Measurements from ENCODE around the gene PEX11A.

The PEX11A gene

GRCh38 chr15:89690276-89691218, at the start of gene PEX11A, which contains the start of gene WDR93:
PEX11A (minus strand) TSS chr15:89690754; CDS start chr15:89690632, 122 bp downstream.
WDR93 (plus strand) TSS chr15:89690811; CDS start chr15:89701747, 10,936 bp downstream.
- H3K9ac ChIP-seq: no peak within 1 kb of the TSS
- H3K4me3 ChIP-seq: no peak within 1 kb of the TSS
- H3K9me3 ChIP-seq (replicated peaks in 1 of 11): peaks cover 5 to 10% (median 8%) of the 10 kb centered on the region in 11 experiments; a peak in 8 of 22 replicates
- H4K20me1 ChIP-seq: no peaks in the 10 kb centered on the region
- no peak within 1 kb of the TSS for H3K4me2 ChIP-seq
- no peak for TF ChIP-seq Cebpa-rat (IDR thresholded peaks at IDR 0.05)
- no peaks in the 10 kb centered on the region for H3K27me3 ChIP-seq
- H3K4me1 ChIP-seq: no peaks in the 10 kb centered on the region
- no peaks in the 10 kb centered on the region for H3K36me3 ChIP-seq
- H3K27ac ChIP-seq: no peak within 1 kb of the TSS

GRCh38 chr15:89740137-89740536, 49.6 kb upstream of the PEX11A start:
- Histone ChIP-seq H3K4me1 (no peaks in the 10 kb centered on the region), H4K20me1 (0 out of 22 replicates have a peak, but pooled peaks cover 0 to 7% (median 0%) of the 10 kb centered on the region in 11 experiments), H3K4me2 (peak overlapping the region in 5 of 11 experiments; percentile 8 to 41 (median 24); a peak in 3 of 22 replicates), H3K9ac (no peak overlapping the region), H3K36me3 (no peaks in the 10 kb centered on the region), H3K27me3 (no peaks in the 10 kb centered on the region), H3K4me3 (no peak overlapping the region), H3K27ac (no peak overlapping the region), H3K9me3 (replicated peaks in 1 of 11) (no peaks in the 10 kb centered on the region)
- no peak for TF ChIP-seq Cebpa-rat (IDR thresholded peaks at IDR 0.05)

- no peaks in the 10 kb centered on the region for H3K9me3 ChIP-seq (replicated peaks in 1 of 11)
- no peak overlapping the region for H3K27ac ChIP-seq
- no peak overlapping the region for H3K4me2 ChIP-seq
- no peaks in the 10 kb centered on the region for H3K27me3 ChIP-seq
- peaks cover 0 to 6% (median 0%) of the 10 kb centered on the region in 10 experiments; a peak in 1 of 20 replicates for H3K4me1 ChIP-seq
- no peak for TF ChIP-seq Cebpa-rat (IDR thresholded peaks at IDR 0.05)
- no peak overlapping the region for H3K4me3 ChIP-seq
- H3K9ac ChIP-seq: no peak overlapping the region
- H3K36me3 ChIP-seq: no peaks in the 10 kb centered on the region
- H4K20me1 ChIP-seq: no peaks in the 10 kb centered on the region
These were observed 45.2 kb upstream of the PEX11A start for GRCh38 chr15:89735773-89736172.

- Histone ChIP-seq H3K4me3 (no peak overlapping the region), H3K36me3 (no peaks in the 10 kb centered on the region), H3K4me1 (peaks cover 0 to 6% (median 0%) of the 10 kb centered on the region in 10 experiments; a peak in 1 of 20 replicates), H4K20me1 (no peaks in the 10 kb centered on the region; a peak in 1 of 22 replicates), H3K4me2 (no peak overlapping the region), H3K27me3 (no peaks in the 10 kb centered on the region), H3K9ac (no peak overlapping the region), H3K27ac (no peak overlapping the region), H3K9me3 (replicated peaks in 1 of 11) (no peaks in the 10 kb centered on the region)
- TF ChIP-seq Cebpa-rat (IDR thresholded peaks at IDR 0.05): no peak
These were observed 42.1 kb upstream of the PEX11A start for GRCh38 chr15:89732451-89733172.

GRCh38 chr15:89731275-89731674, 40.7 kb upstream of the PEX11A start:
- H3K36me3 ChIP-seq: no peaks in the 10 kb centered on the region
- no peaks in the 10 kb centered on the region for H3K27me3 ChIP-seq

GRCh38 chr15:89728254-89728653, 37.7 kb upstream of the PEX11A start:
- no peak for TF ChIP-seq Cebpa-rat (IDR thresholded peaks at IDR 0.05)
- Histone ChIP-seq H3K36me3 (no peaks in the 10 kb centered on the region), H3K4me1 (no peaks in the 10 kb centered on the region), H3K27ac (no peak overlapping the region), H3K27me3 (no peaks in the 10 kb centered on the region), H3K9me3 (replicated peaks in 1 of 11) (peaks cover 9 to 18% (median 14%) of the 10 kb centered on the region in 11 experiments; a peak in 21 of 22 replicates), H3K9ac (no peak overlapping the region), H4K20me1 (no peaks in the 10 kb centered on the region; a peak in 1 of 22 replicates), H3K4me2 (no peak overlapping the region), H3K4me3 (no peak overlapping the region)

More at GRCh38 chr15:89731275-89731674, 40.7 kb upstream of the PEX11A start:
- Histone ChIP-seq H3K4me1 (peaks cover 0 to 6% (median 0%) of the 10 kb centered on the region in 10 experiments; a peak in 1 of 20 replicates), H3K27ac (no peak overlapping the region), H4K20me1 (no peaks in the 10 kb centered on the region; a peak in 1 of 22 replicates), H3K4me3 (no peak overlapping the region), H3K9ac (no peak overlapping the region), H3K9me3 (replicated peaks in 1 of 11) (no peaks in the 10 kb centered on the region), H3K4me2 (no peak overlapping the region)
- TF ChIP-seq Cebpa-rat (IDR thresholded peaks at IDR 0.05): no peak

GRCh38 chr15:89725064-89725463, 34.5 kb upstream of the PEX11A start:
- Histone ChIP-seq H3K9ac (no peak overlapping the region), H3K9me3 (replicated peaks in 1 of 11) (peaks cover 9 to 20% (median 15%) of the 10 kb centered on the region in 11 experiments; a peak in 21 of 22 replicates), H3K4me2 (no peak overlapping the region), H3K27ac (no peak overlapping the region), H3K4me3 (no peak overlapping the region), H4K20me1 (no peaks in the 10 kb centered on the region; a peak in 1 of 22 replicates), H3K4me1 (no peaks in the 10 kb centered on the region), H3K36me3 (no peaks in the 10 kb centered on the region), H3K27me3 (no peaks in the 10 kb centered on the region)
- TF ChIP-seq Cebpa-rat (IDR thresholded peaks at IDR 0.05): no peak

- Histone ChIP-seq H3K27me3 (no peaks in the 10 kb centered on the region), H3K9ac (no peak overlapping the region), H3K4me2 (no peak overlapping the region), H3K27ac (no peak overlapping the region), H3K9me3 (replicated peaks in 1 of 11) (peaks cover 9 to 20% (median 15%) of the 10 kb centered on the region in 11 experiments; a peak in 21 of 22 replicates), H3K36me3 (no peaks in the 10 kb centered on the region), H3K4me1 (no peaks in the 10 kb centered on the region), H4K20me1 (no peaks in the 10 kb centered on the region; a peak in 1 of 22 replicates), H3K4me3 (no peak overlapping the region)
- TF ChIP-seq Cebpa-rat (IDR thresholded peaks at IDR 0.05): no peak
These were observed 34.1 kb upstream of the PEX11A start for GRCh38 chr15:89724621-89725020.

GRCh38 chr15:89723031-89723430, 32.5 kb upstream of the PEX11A start:
- H3K9ac ChIP-seq: no peak overlapping the region
- H3K4me3 ChIP-seq: no peak overlapping the region
- H3K4me2 ChIP-seq: no peak overlapping the region
- H3K4me1 ChIP-seq: no peaks in the 10 kb centered on the region
- no peaks in the 10 kb centered on the region for H3K27me3 ChIP-seq
- TF ChIP-seq Cebpa-rat (IDR thresholded peaks at IDR 0.05): no peak
- H3K36me3 ChIP-seq: no peaks in the 10 kb centered on the region
- H3K9me3 ChIP-seq (replicated peaks in 1 of 11): peaks cover 9 to 20% (median 15%) of the 10 kb centered on the region in 11 experiments; a peak in 21 of 22 replicates
- no peak overlapping the region for H3K27ac ChIP-seq
- H4K20me1 ChIP-seq: no peaks in the 10 kb centered on the region
